Brain pericyte (primary cell): ENCODE data around the gene VAV2.
"Not testable (repeated sequence)": the region's sequence is repeated elsewhere in the genome, so short reads cannot be mapped to it uniquely, and the experiment has no call there.

ENCODE experiments used
- DNase-seq: peaks from one replicate; pipeline ENCODE4 v3.0.0-alpha.2; 2012; ENCODE audit warnings: low read depth, low spot score

Gene VAV2

DNA sequence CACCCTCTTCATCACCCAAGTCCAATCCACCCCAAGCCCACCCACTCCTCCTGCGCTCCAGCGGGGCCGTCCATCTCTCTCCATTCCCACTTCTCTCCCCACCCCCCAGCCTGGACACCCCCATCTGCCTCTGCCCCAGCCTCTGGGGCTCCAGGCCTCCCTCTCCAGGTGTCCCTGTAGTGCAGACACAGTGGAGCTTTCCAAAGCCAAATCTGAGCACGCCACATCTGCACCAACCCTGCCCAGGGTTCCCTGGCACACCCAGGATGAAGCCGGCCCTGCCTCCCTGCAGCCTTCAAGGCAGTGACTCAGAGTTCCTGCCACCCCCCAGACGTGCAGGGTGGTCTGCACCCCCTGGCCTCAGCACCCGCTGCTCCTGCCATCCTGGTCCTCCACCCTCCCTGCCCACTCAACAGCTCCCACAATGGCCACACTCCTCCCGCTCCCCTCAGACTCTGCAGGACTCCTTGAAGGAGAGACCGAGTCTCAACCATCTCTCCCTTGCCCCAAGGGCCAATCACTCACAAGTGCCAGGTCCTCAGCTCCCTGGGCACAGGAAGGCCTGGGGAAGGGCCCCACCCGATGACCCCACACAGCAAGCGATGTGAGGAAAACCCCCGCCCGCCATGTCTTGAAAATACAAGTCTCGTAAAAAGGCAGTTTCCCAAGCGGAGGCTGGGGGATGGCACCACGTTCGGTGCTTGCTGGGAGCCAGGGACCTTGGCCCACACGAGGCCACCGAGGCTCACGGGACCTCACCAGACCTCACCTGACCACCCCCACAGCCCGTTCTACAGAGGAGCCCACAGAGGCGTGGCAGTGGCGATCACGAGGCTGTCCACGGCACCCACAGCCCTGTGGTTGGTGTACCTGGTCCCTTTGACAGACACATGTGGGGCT is 22.2 kb downstream of the VAV2 start:
- DNase-seq, result no peak

DNA sequence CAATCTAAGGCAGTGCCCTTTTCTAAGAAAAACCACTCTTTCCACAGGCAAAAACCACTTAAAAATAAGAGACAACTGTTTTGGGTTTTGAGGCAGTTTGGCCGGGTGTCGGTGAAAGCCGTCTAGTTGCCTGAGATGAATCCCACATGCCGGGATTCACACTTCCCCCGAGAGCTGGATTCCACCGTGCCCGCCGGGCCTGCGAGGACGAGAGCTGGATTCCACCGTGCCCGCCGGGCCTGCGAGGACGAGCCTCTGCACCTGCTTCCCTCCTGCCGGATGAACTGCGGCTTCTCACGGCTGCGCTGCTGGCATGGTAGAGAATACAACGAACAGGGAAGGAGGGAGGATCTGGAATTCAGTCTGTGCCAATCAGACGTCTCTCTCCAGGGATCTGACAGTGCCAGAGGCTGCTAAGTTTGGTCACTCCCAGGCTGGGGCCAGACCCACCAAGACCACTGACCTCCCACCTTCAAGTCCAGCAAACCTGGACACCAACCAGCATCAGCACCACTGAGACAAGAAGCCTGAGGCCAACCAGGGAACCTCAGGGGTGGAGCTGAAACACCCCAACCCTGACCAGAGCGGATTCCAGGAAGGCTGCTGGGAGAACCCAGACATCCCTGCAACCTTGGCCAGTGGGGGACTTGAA is 23.0 kb downstream of the VAV2 start:
- no peak for DNase-seq

DNA sequence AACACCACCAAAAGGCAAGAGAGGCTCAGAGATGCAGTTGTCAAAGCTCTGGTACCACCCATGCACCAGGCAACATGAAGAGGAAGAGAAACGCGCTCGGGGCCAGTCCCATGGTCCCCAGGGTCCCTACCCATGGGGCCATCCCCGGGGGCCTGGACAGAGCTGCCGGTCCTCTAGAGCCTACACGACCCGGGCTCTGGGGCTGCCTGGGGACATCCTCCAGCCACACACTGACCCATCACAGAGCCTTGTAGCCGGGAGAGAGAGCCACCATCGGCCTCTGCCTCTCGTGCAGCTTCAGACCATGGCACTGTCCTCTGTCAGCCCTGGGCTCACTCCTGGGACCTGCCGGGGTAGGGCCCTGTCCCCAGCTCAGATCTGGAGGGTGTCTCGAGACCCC is 23.7 kb downstream of the VAV2 start:
- no peak for DNase-seq

DNA sequence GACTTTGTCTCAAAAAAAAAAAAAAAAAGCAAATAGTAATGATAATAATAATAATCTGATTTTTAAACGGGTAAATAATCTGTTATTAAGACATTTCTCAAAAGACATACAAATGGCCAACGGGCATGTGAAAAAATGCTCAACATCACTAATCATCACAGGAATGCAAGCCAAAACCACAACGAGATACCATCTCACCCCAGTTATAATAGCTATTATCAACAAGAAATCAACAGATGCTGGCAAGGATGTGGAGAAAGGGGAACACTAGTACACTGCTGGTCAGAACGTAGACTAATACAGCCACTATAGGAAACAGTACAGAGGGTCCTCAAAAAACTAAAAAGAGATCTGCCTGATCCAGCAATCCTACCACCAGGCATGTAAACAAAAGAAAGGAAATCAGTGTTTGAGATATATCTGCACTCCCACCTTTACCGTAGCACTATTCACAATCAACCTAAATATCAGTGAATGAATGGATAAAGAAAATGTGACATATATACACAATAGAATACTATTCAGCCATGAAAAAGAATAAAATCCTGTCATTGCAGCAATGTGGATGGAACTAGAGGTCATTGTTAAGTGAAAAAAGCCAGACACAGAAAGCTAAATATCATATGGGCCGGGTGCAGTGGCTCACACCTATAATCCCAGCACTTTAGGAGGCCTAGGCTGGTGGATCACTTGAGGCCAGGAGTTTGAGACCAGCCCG is 24.9 kb downstream of the VAV2 start:
- no peak for DNase-seq

DNA sequence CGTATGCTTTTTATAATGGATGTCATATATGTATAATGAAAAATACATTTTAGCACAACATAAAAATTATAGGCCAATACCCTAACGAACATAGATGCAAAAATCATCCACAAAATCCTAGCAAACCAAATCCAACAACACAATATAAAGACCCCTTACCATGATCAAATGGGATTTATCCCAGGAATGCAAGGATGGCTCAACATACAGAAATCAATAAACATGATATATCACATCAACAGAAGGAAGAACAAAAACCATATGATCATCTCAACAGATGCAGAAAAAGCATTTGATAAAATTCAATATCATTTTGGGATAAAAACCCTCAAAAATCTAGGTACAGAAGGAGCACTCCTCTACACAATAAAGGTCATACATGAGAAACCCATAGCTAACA is 27.7 kb downstream of the VAV2 start:
- DNase-seq, result no peak

DNA sequence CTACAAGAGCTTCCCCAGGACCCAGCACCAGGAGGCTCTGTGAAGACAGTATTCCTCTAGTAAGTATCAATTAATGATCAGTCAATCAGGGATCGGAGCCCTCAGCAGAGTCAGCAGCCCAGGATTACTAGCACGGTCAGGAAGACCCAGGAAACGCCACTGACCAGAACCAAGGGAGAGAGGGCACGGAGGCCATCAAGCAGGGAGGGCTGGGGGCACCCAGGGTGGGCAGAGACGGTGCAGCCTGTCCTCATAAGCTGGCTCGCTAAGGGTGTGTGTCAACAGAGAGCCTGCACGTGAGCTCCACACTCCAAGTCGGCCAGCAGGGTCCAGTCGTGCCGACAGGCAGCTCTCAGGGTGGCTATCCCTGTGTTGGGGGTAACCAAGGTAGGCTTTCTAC is 29.0 kb downstream of the VAV2 start:
- DNase-seq, result no peak

DNA sequence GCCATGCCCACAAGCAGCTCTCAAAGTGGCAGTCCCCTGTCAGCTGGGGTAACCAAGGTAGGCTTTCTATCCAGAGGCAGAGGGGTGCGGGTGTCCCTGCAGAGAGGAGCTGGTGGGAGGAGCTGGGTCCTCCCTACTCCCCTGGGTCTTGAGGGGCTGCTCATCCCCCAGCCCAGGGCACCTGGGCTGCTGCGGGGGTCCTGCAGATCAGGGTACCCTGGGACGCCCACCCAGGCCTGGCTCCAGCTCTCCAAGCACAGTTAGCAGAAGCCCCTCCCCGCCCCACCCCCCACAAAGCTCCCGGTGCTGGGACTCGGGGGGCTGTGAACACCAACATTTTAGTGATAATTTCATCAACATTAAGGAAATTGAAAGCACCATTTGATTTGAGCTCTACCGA is 29.8 kb downstream of the VAV2 start:
- DNase-seq, result no peak

DNA sequence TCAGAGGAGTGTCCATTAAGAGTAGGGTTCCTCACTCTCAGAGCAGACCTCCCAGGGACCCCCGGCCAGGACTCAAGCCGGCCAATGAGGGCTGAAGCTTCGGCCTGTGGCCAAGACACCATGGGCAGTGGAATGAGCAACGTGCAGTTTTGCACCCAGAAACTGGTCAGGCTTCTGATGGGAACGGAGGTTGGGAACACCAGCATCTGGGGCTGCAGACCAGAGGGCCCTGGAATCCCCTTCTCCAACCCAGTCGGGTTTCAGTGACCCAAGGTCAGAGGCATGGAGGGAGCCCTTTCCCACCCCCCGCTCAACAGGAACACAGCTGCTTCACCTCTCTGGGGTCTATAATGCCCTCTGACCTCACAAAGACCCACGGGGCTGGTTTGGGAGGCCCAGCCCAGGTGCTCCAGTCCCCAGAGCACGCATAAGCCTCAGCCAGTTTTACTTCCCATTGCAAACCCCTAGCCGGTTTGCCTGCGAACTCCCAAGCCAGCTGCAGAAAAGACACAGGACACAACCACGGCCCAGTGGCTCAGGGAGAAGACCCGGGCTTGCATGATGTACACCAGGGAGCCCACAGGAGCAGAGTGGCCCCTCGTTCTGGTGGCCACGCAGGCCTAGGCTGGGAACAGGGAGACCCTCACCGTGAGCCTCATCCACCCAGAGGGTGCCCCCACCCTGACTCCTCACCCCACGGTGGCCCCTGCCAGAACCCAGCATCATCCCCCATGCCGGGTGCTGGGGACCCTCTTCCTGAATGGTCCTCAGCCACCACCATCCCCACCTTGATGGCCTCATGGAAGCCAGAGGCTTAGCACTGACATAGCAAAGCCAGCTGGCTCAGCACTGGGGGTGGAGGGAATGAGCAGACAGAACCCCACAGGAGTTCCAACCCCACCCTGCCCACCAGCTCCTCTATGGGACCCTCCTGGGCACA is 30.6 kb downstream of the VAV2 start:
- no peak for DNase-seq

DNA sequence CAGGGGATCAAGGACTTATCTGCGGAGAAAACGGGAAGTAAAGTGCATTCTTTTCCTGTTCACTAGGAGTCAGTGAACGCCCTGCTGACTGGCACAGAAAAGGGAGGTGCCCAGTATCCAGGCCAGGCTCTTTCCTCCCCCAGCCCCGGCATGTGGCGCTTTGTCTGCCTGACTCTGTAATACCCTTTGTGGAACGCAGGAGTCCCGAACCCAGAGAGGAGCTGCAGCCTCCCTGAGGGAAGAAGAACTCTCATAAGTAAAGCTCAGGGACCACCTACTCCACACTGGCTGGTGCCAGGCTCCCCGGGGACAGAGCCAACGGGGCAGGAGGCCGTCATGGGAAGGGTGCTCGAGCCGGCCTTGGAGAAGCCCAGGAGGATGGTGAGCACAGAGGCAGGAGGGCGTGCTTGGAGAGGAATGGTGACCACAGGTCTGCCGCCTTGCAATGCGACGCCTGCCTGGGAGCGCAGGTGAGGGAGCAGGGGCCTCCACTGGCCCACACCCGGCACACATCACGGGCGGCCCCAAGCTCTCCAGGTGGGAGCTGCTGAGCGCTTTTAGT is 31.5 kb downstream of the VAV2 start:
- DNase-seq, result no peak

DNA sequence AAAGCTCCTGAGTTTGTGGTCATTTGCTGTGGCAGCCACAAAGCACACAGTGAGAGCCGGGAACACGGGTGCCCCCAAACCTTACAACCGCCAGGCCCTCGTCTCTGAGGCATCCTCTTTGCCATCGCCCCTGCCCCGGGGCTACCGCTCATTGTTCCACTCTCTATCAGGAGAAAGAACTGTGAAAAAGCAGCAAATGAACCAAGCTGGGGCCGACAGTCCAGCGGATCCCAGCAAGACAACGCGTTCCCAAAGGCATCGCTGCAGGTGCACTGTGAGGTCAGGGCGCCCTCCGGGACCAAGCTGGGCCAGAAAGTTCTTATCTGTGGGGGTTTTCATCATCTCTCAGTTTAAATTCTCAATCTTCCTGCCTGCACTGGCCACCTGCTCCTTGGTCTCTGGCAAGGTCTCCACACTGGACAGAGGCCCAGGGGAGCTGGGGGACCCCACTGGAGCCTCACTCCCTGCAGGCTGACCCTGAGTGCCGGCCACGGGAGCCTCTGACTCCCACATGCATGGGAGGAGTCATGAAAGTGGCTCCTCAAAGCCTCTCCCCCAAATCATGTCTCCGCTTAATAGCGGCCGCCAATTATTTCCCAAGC is 32.1 kb downstream of the VAV2 start:
- DNase-seq, result no peak

DNA sequence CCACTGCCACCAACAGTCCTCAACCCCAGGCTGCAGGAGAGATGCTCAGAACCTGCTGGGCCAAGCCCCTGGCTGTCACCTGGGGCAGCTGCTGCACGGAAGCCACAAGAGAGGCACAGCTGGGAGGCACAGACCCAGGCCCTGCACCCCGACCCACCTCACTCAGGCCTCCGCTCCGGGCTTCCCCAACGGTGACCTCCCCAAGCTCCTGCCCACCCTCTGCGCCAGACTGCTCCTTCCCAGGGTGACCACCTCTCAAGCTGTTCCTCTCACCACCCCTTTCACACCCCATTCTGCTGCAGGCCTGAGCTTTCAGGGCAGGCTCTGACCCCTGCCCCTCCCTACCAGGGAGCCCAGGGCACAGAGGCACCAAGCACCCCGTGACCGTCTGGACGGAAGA is 33.0 kb downstream of the VAV2 start:
- no peak for DNase-seq

DNA sequence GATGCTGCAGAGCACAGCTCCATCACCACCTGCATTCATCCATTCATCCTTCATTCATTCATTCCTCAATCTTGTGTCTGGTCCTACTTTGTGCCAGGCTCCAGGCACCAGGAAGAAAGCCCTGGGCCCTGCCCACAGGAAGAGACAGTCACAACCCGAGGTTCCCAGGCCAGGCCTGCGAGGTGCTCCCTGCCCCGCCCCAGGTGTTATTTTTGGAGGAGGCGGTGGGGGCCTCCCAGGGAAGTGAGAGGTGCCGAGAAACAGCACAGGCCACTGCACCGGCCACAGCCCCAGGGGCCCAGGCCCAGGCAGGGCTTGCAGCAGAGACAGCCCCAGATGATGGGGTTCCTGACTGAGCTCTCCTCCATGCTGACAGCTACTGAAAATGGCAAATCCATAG is 33.4 kb downstream of the VAV2 start:
- DNase-seq, result no peak

DNA sequence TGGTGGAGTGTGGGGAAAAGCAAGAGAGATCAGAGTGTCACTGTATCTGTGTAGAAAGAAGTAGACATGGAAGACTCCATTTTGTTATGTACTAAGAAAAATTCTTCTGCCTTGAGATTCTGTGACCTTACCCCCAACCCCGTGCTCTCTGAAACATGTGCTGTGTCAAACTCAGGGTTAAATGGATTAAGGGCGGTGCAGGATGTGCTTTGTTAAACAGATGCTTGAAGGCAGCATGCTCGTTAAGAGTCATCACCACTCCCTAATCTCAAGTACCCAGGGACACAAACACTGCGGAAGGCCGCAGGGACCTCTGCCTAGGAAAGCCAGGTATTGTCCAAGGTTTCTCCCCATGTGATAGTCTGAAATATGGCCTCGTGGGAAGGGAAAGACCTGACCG is 34.4 kb downstream of the VAV2 start:
- not testable (repeated sequence) for DNase-seq

DNA sequence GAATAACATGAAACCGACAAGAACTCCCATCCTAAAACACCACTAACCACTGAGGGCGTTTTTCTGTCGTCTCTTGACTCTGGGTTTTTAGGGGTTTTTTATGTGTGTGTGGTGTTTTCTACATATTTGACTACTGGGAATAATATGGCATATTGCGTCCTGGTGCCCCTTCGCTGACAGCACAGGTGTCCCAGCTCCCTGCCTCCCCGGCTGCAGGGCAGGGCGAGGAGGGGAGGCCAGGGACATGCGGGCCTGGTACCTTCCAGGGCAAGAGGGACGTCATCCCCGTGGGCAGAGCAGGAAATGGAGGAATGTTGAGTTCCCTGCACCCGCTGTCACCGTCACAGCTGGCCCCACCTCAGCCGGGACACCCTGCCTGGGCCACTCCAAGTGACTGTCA is 34.8 kb downstream of the VAV2 start:
- no peak for DNase-seq

DNA sequence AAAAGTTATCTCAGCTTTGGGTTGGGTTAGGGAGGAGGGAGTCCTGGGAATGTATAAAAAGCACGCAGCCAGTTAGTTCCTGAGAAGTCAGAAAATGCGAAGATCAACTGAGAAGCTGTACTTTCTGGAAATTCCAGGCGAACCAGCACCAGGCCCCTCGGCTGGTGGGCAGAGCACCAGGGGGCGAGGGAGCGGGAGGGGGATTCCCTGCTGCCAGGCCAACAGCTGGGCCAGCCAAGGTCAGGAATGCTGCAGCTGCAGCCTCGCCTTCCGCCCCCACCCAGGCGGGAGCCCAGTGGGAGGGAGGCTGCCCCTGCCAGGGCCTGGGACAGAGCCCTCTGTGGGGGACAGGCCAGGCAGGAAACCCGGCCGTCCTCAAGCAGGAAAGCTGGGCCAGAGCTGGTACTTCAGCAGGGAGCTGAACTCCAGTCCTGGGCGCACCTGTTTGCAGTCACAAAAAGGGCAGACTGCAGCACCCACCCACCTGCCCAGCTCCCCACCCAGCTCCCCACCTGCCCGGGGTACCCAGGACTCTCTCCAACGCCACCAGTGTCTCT is 35.5 kb downstream of the VAV2 start:
- DNase-seq, result peak; percentile 69

DNA sequence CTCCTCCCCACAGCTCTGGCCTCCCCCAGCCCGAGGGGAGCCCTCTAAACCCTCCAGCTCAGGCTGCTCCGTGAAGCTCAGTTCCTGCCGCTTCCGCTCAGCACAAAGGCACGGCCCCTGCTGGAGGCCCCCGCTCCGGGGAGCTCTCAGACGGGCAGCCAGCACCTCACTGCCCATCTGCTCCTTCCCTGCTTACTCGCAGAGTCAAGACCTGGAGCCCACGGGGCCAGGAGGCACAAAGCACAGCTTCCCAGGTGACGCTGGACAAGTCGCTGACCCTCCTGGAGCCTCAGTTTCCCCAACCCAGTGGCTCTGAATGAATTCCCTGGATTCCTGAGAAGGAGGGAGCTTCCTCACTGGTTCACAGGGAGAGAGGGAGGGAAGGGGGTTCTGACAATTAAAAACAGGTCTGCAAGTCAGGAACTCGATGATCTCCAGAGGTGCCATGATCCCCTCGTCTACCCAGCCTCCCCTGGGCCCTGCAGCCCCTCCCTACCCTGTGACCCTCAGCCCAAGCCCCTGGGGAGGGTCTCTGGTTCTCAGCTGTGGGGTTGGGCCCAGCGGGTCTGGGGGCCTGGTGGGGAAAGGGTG is 36.2 kb downstream of the VAV2 start:
- DNase-seq, result no peak

DNA sequence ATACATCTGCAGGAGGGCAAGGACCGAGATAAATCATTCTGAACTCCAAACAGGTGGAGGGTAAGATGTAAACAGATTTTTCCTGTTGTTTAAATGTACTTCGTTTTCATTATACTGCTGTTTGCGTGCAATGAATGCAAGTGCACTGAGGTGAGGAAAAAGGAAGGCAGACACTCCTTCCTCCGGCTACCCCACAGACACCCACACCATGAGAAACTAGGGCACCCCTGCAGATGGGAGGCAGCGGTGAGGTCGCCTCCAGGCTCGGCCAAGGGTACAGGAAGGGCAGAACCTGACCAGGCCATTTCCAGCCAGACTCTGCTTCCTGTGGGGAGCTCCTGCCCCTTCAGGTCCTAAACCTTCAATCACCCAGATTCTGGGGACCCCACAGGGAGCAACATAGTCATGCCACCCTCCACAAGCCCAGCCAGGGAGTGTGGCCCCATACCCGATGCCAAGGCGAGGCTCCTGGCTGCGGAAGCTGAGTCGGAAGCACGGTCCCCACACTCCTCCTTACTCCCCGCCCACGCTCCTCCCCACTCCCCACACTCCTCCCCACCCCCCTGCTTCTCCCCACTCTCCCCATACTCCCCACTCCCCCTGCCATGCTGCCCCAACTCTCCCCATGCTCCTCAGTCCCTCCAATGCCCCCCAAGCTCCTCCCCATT is 37.1 kb downstream of the VAV2 start:
- DNase-seq, result no peak

DNA sequence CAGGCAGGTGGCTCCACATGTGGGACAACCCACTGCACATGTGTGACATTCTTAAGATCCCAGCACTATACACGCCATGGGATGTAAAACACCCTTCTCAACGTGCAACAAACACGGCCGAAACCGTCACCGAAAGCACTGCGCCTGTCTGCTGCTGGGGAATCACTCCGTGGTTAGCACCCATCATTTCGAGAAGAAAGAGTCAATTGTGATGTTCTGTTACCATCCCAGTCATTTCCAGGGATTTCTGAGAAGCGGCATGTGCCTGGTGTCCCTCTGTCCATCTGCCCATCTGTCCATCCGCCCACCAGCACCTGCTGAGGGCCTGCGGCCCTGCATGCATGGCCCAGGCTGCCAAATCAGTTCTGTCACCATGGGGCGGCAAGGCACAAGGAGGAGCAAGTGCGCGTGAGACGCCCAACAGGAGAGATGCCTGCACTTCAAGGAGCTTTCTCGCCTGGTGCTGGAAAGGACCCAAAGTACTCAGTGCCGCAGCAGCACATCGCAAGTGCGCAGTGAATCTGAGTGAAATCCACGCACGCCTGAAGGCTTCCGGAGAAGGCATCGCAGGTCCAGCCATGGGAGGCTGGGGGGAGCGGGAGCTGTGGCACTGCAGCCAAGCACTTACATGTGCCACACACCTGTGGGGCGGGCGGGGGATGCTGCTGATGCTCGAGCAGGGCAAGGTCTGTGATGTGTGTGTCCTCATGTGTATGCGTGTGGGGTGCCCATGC is 38.0 kb downstream of the VAV2 start:
- DNase-seq, result no peak

DNA sequence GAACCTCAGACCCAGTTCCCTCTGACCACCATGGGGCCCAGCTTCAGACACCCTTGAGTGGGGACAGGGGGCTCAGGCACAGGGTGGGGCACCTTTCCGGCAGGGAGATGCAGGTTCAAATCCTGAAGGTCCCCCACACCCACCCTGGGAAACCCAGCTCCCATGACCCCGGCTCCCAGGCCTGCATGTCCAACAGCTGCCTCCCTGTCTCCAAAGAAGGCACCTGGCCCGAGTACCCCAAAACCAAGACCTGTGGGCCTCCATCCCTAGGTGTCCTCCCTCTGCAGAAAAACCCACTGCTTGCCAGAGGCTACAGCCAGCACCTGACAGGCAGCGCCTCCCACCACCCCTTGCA is 38.5 kb downstream of the VAV2 start:
- DNase-seq, result no peak
